ENCODE measurements around the gene MBD3.

DNA sequence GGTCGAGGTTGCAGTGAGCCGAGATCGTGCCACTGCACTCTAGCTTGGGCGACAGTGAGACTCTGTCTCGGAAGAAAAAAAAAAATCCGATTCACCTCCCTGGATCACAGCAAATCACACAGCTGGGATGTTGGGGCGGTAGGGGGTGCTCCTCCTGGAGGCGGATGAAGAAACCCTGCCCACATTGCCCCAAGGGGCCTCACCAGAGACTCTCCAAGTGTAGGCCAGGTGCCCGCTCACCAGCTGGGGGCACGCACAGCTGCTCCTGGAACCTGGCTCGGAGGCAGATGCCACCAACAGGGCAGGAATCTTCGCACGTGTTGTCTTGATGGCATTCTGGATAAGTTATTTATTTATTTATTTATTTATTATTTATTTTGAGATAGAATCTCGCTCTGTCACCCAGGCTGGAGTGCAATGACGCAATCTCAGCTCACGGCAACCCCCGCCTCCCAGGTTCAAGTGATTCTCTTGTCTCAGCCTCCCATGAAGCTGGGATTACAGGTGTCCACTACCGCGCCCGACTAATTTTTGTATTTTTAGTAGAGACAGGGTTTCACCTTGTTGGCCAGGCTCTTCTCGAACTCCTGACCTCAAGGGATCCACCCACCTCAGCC is 9.5 kb upstream of the MBD3 start:
- no peak for TF ChIP-seq ARNTL (CRISPR knock-in tag; IDR thresholded peaks at IDR 0.05; ENCODE audit: borderline replicate concordance, low read depth)
- TF ChIP-seq, protein P1, sequence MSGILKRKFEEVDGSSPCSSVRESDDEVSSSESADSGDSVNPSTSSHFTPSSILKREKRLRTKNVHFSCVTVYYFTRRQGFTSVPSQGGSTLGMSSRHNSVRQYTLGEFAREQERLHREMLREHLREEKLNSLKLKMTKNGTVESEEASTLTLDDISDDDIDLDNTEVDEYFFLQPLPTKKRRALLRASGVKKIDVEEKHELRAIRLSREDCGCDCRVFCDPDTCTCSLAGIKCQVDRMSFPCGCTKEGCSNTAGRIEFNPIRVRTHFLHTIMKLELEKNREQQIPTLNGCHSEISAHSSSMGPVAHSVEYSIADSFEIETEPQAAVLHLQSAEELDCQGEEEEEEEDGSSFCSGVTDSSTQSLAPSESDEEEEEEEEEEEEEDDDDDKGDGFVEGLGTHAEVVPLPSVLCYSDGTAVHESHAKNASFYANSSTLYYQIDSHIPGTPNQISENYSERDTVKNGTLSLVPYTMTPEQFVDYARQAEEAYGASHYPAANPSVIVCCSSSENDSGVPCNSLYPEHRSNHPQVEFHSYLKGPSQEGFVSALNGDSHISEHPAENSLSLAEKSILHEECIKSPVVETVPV (CRISPR knock-in tag; IDR thresholded peaks at IDR 0.05): no peak
- no peak for TF ChIP-seq TOX (CRISPR knock-in tag; IDR thresholded peaks at IDR 0.05; ENCODE audit: borderline replicate concordance)
- TF ChIP-seq OSR1 (CRISPR knock-in tag; IDR thresholded peaks at IDR 0.05): no peak
- no peak for TF ChIP-seq ZFP30 (CRISPR knock-in tag; IDR thresholded peaks at IDR 0.05)
- TF ChIP-seq, protein P2, sequence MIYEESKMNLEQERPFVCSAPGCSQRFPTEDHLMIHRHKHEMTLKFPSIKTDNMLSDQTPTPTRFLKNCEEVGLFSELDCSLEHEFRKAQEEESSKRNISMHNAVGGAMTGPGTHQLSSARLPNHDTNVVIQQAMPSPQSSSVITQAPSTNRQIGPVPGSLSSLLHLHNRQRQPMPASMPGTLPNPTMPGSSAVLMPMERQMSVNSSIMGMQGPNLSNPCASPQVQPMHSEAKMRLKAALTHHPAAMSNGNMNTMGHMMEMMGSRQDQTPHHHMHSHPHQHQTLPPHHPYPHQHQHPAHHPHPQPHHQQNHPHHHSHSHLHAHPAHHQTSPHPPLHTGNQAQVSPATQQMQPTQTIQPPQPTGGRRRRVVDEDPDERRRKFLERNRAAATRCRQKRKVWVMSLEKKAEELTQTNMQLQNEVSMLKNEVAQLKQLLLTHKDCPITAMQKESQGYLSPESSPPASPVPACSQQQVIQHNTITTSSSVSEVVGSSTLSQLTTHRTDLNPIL (CRISPR knock-in tag; IDR thresholded peaks at IDR 0.05; ENCODE audit: low read depth): no peak
- TF ChIP-seq, protein P3, sequence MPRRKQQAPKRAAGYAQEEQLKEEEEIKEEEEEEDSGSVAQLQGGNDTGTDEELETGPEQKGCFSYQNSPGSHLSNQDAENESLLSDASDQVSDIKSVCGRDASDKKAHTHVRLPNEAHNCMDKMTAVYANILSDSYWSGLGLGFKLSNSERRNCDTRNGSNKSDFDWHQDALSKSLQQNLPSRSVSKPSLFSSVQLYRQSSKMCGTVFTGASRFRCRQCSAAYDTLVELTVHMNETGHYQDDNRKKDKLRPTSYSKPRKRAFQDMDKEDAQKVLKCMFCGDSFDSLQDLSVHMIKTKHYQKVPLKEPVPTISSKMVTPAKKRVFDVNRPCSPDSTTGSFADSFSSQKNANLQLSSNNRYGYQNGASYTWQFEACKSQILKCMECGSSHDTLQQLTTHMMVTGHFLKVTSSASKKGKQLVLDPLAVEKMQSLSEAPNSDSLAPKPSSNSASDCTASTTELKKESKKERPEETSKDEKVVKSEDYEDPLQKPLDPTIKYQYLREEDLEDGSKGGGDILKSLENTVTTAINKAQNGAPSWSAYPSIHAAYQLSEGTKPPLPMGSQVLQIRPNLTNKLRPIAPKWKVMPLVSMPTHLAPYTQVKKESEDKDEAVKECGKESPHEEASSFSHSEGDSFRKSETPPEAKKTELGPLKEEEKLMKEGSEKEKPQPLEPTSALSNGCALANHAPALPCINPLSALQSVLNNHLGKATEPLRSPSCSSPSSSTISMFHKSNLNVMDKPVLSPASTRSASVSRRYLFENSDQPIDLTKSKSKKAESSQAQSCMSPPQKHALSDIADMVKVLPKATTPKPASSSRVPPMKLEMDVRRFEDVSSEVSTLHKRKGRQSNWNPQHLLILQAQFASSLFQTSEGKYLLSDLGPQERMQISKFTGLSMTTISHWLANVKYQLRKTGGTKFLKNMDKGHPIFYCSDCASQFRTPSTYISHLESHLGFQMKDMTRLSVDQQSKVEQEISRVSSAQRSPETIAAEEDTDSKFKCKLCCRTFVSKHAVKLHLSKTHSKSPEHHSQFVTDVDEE (CRISPR knock-in tag; IDR thresholded peaks at IDR 0.05): no peak
